Measurements from ENCODE around the gene PRKCB.

PRKCB gene

DNA sequence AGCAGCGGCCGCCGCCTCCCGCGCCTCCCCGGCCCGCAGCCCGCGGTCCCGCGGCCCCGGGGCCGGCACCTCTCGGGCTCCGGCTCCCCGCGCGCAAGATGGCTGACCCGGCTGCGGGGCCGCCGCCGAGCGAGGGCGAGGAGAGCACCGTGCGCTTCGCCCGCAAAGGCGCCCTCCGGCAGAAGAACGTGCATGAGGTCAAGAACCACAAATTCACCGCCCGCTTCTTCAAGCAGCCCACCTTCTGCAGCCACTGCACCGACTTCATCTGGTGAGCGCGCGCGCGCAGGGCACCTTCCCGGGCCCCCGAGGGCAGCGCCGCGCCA is 258 bp downstream of the PRKCB start:
- TF ChIP-seq, protein P1, sequence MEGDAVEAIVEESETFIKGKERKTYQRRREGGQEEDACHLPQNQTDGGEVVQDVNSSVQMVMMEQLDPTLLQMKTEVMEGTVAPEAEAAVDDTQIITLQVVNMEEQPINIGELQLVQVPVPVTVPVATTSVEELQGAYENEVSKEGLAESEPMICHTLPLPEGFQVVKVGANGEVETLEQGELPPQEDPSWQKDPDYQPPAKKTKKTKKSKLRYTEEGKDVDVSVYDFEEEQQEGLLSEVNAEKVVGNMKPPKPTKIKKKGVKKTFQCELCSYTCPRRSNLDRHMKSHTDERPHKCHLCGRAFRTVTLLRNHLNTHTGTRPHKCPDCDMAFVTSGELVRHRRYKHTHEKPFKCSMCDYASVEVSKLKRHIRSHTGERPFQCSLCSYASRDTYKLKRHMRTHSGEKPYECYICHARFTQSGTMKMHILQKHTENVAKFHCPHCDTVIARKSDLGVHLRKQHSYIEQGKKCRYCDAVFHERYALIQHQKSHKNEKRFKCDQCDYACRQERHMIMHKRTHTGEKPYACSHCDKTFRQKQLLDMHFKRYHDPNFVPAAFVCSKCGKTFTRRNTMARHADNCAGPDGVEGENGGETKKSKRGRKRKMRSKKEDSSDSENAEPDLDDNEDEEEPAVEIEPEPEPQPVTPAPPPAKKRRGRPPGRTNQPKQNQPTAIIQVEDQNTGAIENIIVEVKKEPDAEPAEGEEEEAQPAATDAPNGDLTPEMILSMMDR (conservative IDR thresholded peaks at IDR 0.05; ENCODE audit: low read depth, low read length) = no peak
- DNase-seq (ENCODE audit: low read depth) = no peak
- H3K4me3 ChIP-seq (ENCODE audit: low read depth, low read length) = no peak overlapping the region

DNA sequence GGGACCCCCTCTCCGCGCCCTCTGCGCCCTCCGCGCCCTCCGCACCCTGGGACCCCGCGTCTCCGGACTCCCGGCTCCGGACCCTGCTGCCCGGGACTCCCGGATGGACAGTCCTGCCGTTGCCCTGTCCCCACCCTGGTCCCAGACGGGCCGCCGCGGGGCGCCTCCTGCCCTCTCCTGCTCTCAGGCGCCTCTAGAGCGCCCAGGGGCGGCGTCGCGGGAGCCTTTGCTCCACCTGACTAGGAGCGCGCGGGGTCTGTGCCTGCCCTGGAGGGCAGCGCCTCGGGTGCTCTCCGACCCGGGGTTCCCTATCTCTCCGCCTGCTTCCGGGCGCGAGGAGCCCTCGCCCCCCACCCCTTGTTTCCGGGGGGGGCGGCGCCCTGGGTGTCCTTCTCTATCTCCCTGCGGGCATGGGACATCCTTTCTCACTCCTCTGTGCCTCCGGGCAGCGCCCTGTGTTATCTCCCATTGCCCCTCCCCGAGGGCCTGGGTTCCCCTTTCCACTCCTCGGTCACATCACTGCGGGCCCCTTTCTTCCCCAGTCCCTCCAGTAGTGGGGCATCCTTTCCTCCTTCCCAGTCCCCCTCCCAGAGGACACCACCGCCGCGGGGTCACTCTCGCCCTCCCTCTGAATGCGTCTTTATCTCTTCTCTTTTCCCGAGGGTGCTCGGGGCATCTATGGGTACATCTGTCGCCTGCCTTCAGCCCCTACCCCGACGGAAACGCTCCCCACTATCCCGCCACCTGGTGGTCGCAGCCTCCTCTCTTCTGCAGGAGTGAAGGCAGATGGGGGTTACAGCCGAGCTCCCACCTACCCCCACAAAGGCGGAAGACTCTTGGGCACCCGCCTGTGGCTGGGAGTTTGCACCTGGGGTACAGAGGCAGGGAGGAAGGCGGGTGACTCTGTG is 875 bp downstream of the PRKCB start:
- no peak overlapping the region for H3K4me3 ChIP-seq (ENCODE audit: low read depth, low read length)
- TF ChIP-seq, protein P1 (conservative IDR thresholded peaks at IDR 0.05; ENCODE audit: low read depth, low read length) = no peak
- no peak for DNase-seq (ENCODE audit: low read depth)

DNA sequence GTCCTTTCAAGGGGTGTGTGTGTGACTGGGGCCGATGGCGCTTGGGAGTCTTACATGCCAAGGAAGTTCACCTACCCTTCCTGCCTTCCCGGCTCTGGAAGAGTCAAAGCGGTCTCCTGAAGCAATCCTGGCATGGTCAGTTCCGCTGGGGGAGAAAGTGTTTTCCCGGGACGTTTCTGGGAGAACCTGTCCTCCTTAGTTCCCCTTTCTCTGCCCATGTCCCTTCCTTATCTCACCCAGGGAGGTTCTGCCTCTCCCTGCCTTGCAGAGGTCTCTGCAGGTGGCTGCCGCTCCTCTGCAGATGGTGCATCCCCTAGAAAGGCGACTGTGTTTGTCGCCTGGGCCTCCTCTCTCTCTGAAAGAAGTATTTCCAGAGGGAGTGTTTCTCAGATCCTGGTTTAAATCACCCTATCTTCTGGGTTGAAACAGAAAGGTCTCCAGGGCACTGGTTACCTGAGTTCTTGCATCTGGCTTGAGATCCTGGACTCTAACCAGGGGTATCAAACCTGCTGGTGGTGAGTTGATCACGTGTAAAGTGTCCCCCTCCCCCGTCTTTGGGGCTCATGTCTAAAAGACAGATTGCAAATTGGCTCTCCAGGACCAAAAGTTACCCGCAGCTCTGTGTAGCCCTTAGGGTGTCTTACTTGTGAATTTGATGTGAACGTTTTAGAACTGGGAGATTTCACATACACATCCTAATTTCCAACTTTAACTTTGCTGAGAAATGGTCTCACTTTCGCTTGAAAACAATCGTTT is 1.9 kb downstream of the PRKCB start:
- no peak overlapping the region for H3K4me3 ChIP-seq (ENCODE audit: low read depth, low read length)
- DNase-seq (ENCODE audit: low read depth) = no peak
- TF ChIP-seq, protein P1 (conservative IDR thresholded peaks at IDR 0.05; ENCODE audit: low read depth, low read length) = no peak

DNA sequence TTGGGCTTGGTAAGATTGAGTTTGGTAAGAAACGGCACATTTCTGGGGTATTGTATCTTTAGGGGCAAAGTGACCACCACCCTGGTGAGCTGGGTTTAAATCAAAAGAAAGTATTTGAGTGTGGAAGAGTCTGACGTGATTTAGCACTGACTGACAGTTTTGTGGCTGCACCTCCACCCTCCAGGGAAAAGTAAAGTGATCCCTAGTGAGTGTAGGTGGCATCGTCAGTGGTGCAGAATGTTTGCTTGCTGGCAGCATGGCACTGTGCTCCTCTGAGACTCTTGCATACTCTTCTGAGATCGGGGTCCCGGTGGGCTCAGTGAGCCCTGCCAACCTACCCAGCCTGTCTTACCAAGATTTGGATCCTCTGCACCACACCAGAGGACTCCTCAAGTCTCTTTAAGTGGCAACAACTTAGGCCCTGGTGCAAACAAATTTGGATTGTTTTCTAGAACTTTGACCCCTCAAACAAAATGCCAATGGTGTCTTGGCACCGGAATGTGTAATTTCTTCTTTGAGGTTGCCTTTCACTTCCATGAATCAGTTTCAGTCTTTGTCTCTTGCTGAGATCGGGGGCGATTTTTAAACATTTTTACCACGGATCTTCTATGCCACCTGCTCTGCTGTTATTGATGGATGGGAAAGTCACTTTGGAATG is 2.8 kb downstream of the PRKCB start:
- H3K4me3 ChIP-seq (ENCODE audit: low read depth, low read length) = no peak overlapping the region

DNA sequence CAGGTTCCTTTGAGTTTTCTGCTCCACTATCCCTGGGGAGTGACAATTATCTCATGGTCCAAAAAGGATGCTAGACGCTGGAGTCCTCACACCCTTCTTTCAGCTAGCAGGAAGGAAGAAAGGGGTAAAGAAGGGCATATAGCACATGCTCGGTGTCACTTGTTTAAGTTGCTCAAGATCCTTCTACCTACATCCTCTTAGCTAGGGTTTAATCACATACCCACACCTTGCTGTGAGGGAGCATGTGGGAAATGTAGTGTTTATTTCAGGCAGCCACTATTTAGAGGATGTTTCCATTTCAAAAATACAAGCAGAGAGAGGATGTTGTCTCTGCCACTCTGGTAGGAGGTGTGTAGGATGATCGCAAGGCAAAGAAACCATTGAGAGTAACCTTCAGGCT is 4.5 kb downstream of the PRKCB start:
- TF ChIP-seq, protein P1 (conservative IDR thresholded peaks at IDR 0.05; ENCODE audit: low read depth, low read length) = no peak
- H3K4me3 ChIP-seq (ENCODE audit: low read depth, low read length) = no peak overlapping the region
- DNase-seq (ENCODE audit: low read depth) = no peak

More for the DNA sequence above, 2.8 kb downstream of the PRKCB start:
- DNase-seq (ENCODE audit: low read depth) = no peak
- TF ChIP-seq, protein P1 (conservative IDR thresholded peaks at IDR 0.05; ENCODE audit: low read depth, low read length) = no peak

DNA sequence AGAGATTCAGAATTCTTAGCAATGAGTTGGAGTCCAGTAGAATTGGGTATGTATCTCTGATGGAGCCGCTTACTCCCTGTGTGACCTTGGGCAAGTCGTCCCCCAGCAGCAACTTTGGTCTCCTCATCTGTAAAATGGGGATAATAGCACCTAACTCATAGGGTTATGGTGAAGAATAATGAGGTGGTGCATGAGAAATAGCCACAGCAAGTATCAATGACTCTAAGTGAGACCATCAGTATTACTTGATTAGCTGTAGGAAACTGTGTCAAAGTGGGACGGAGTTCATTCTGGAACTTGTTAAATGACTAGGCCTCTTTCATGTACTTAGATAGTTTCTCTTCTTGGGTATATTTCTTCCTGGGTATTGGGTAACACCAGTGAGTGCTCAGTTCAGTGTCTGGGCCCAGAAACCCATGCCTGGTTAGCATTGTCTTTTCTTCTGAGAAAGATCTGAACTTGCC is 6.4 kb downstream of the PRKCB start:
- no peak overlapping the region for H3K4me3 ChIP-seq (ENCODE audit: low read depth, low read length)
- no peak for DNase-seq (ENCODE audit: low read depth)
- TF ChIP-seq, protein P1 (conservative IDR thresholded peaks at IDR 0.05; ENCODE audit: low read depth, low read length) = no peak
